Cardiac fibroblast (primary cell): ENCODE data around the gene PTPRQ.

Experiments
- DNase-seq, 2 donors: peaks; one replicate each; pipeline versions ENCODE4 v3.0.0 to v3.0.0-alpha.2; 2010; ENCODE audit warnings: low read depth in 2 of 2
- H3K4me3 ChIP-seq, 2 donors: replicated peaks in 1 of 2; 1 replicate in 1 of 2; 2 replicates in 1 of 2; pipeline ENCODE4 v1.5.1; 2011; ENCODE audit warnings: low read depth in 2 of 2, low read length in 2 of 2, mild to moderate bottlenecking in 2 of 2, moderate library complexity in 1 of 2
- TF ChIP-seq, protein P1 (sequence below): IDR thresholded peaks from one replicate; pipeline ENCODE4 v1.5.1; 2011; ENCODE audit warnings: low read depth, mild to moderate bottlenecking, low read length, inconsistent platforms

PTPRQ gene

DNA sequence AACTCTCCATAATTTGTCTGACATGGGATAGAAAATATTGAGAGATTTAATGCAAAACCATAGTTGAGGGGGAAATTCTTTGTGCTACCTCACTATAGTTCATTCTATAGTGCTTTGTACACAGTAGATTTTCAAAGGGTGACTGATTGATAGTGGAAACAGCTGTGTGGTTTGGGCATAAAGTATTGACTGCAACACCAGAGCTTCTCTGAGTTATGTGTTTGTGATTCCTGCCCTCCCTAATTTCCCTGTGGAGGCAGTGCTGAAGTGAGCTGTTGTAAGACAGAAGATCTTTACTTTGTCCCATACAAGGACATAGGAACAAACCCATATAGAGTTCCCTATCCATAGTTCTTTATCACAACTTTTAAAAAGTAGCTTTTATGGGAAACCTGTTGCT, 47.1 kb downstream of the PTPRQ start:
- no peak overlapping the region for H3K4me3 ChIP-seq
- DNase-seq: no peak
- TF ChIP-seq, protein P1, sequence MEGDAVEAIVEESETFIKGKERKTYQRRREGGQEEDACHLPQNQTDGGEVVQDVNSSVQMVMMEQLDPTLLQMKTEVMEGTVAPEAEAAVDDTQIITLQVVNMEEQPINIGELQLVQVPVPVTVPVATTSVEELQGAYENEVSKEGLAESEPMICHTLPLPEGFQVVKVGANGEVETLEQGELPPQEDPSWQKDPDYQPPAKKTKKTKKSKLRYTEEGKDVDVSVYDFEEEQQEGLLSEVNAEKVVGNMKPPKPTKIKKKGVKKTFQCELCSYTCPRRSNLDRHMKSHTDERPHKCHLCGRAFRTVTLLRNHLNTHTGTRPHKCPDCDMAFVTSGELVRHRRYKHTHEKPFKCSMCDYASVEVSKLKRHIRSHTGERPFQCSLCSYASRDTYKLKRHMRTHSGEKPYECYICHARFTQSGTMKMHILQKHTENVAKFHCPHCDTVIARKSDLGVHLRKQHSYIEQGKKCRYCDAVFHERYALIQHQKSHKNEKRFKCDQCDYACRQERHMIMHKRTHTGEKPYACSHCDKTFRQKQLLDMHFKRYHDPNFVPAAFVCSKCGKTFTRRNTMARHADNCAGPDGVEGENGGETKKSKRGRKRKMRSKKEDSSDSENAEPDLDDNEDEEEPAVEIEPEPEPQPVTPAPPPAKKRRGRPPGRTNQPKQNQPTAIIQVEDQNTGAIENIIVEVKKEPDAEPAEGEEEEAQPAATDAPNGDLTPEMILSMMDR: no peak

DNA sequence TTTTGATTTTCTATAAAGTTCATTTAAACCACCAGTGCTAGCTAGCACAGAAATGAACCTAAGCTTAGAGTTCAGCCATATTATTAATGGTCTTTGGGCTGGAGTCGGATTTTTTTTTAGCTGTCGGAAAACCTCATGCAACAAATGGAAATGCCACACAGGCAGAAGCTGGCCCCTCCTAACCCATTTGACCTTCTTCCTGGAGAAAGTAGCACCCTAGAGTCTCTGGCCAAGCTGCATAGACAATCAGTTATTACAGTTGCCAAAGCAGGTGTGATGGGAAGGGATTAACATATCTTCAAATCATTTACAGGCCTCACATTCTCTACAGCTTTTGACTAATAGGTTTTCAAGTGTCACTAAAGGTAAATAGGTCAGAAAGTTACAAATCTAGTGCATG, 49.4 kb downstream of the PTPRQ start:
- no peak for DNase-seq
- TF ChIP-seq, protein P1: no peak
- no peak overlapping the region for H3K4me3 ChIP-seq

DNA sequence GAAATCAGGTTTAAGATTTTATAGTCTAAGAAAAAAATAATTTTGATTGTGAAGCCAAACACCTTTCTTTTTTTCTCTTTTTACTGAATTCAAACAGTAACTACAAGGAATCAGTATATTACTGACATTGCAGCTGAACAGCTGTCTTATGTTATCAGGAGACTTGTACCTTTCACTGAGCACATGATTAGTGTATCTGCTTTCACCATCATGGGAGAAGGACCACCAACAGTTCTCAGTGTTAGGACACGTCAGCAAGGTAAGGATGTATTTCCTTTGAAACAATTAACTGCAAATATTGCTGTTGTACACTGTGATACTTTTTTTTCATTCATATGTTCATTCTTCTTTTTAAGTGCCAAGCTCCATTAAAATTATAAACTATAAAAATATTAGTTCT, 50.8 kb downstream of the PTPRQ start:
- no peak for DNase-seq
- no peak overlapping the region for H3K4me3 ChIP-seq
- TF ChIP-seq, protein P1: no peak

- no peak for DNase-seq
These were observed 54.2 kb downstream of the PTPRQ start for GRCh38 chr12:80498059-80498728.

DNA sequence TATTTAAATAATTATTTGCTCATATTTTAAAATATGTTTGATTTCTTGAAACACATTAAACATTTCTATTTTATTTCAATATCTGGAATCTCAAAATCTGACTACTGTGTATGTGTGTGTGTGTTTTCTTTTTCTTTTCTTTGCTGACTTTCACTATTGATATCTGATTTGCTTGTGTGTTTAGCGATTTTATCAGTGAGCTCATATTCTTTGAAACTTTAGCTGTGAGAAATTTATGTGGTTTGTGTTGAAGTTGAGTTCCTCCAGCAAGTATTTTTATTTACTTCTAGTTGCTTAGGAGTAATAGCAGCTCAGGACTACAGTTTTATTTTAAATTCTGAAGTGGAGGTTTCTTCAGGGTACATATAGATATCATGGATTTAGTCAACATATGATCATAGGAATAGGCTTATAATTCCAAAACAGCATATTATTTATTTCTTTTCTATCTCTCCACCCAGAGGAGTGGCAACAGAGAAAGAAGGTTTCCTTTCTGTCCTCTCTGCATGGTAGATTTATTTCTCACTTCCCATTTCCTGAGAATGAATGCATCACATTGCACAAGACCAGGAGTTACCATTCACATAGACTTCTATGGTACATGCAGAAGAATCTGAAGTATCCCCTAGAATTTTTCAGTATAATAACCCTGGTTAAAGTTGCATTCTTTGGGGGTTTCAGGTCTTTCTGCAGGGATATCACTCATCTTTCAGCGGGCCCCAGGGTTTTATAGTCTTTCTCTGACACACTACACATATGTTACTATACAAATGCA, 60.5 kb downstream of the PTPRQ start:
- TF ChIP-seq, protein P1: no peak
- peak in 1 of 2 donors; percentile 46 for DNase-seq
- no peak overlapping the region for H3K4me3 ChIP-seq

More at GRCh38 chr12:80498059-80498728, 54.2 kb downstream of the PTPRQ start:
- TF ChIP-seq, protein P1: no peak
- no peak overlapping the region for H3K4me3 ChIP-seq

DNA sequence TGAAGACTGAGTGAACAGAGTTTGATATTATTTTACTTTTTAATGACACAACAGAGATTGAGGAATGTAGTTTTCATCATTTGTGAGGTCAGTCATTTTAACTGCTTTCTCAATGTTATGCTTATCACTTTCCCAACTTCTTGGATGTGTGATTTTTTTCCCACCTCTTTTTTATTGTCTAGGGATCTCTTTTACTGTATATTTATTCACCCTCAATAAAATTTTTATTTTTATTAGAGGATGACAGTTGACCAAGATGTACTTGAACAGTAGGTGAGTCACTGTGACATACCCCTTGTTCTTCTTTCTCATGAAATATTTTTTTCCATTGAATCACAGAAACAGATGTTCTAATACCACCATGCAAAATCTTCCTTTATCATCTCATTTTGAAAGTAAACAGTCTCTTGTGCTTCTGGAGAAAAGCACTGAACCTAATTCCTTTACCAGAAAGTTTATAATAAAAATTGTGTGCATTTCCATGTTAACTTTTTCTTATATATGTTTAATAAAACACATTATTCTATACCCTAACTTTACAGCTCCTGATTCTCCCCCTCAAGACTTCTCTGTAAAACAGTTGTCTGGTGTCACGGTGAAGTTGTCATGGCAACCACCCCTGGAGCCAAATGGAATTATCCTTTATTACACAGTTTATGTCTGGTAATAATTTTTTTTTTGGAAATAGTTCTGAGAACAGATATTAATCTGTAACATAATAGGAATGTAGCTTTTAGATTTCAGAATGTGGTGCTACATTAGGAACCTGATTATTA, 65.9 kb downstream of the PTPRQ start:
- TF ChIP-seq, protein P1: no peak
- peak; percentile 41 to 90 for DNase-seq
- no peak overlapping the region for H3K4me3 ChIP-seq
